Spleen (tissue), 7 donors: ENCODE data around the gene CABP2.

Source experiments
- POLR2A ChIP-seq, 3 donors: fragments of 450-650 bp; IDR thresholded peaks; one replicate each; pipeline ENCODE4 v1.5.1; 2017; ENCODE audit warnings: antibody characterized with exemption in 3 of 3, mild to moderate bottlenecking in 1 of 3
- POLR2AphosphoS5 ChIP-seq, 3 donors: sonication (generic); formaldehyde crosslinking; IDR thresholded peaks; one replicate each; pipeline ENCODE4 v1.5.1; 2017; ENCODE audit warnings: antibody characterized with exemption in 3 of 3
- TF ChIP-seq, protein P1 (sequence below), 11 experiments: fragments of 200-600 bp in 7 of 11; fragments of 450-650 bp in 4 of 11; sonication (generic) in 4 of 11; IDR thresholded peaks in 8 of 11; conservative IDR thresholded peaks in 3 of 11; 1 replicate in 7 of 11; 2 replicates in 4 of 11; pipeline versions ENCODE4 v1.4.0 to v1.8.0; 2016 to 2021; ENCODE audit warnings: antibody characterized with exemption in 11 of 11, inconsistent platforms in 4 of 11, mild to moderate bottlenecking in 1 of 11
- donor health status: DM: no; HTN: no; CAD: no; lungs with moderate emphysema.
- donor health status: DM: no; HTN: no; CAD: no.
- donor health status: DM: no; HTN: no; CAD: no.

DNA sequence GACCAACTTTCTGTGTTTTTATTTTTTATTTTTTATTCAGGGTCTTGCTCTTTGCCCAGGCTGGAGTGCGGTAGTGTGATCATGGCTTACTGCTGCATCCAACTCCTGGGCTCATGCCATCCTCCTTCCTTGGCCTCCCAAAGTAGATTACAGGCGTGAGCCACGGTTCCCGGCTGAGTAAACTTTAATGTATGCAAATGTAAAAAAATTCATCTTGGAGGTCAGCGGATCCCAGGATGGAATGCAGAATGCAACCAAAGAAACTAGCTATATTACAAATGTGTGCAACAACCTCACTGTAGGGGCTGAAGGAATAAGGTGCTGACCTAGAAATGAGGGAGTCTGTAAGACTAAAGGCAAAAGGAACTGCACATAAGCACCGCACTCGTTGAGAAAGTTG lies 9.1 kb downstream of the CABP2 start:
- TF ChIP-seq, protein P1, sequence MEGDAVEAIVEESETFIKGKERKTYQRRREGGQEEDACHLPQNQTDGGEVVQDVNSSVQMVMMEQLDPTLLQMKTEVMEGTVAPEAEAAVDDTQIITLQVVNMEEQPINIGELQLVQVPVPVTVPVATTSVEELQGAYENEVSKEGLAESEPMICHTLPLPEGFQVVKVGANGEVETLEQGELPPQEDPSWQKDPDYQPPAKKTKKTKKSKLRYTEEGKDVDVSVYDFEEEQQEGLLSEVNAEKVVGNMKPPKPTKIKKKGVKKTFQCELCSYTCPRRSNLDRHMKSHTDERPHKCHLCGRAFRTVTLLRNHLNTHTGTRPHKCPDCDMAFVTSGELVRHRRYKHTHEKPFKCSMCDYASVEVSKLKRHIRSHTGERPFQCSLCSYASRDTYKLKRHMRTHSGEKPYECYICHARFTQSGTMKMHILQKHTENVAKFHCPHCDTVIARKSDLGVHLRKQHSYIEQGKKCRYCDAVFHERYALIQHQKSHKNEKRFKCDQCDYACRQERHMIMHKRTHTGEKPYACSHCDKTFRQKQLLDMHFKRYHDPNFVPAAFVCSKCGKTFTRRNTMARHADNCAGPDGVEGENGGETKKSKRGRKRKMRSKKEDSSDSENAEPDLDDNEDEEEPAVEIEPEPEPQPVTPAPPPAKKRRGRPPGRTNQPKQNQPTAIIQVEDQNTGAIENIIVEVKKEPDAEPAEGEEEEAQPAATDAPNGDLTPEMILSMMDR (IDR thresholded peaks at IDR 0.05 in 8 of 11, conservative IDR thresholded peaks at IDR 0.05 in 3 of 11) = no peak
- TF ChIP-seq POLR2A (IDR thresholded peaks at IDR 0.05) (no peak), POLR2AphosphoS5 (IDR thresholded peaks at IDR 0.05) (no peak)
